ENCODE measurements around the gene PIAS4.

PIAS4 gene

DNA sequence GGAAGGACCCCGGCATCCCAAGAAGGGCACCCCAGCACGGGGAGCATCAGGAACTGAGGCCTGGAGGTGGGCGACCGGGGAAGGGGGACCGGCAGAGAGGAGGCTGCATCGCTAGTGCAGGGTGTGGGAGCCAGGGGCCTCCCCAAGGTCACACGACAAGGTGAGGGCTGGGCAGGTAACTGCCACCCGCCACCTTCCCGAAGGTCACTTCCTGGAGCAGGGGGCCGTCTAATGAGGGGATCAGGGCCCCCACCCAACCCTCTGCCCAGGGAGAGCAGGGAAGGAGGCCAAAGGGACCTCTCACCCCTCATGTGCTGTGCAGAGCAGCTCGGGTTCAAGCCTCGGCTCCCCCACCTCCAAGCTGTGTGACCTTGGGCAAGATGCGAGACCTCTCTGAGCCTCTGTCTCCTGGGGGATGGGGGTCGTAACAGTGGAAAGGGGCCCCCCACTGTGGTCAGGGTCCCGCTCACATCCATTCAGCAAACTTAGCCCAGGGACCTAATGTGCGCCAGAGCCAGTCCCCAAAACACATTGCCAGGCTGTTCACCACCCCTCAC is 53.2 kb downstream of the PIAS4 start:
- FAIRE-seq = no peak

- no peak for FAIRE-seq
Measured at GRCh38 chr19:4061178-4061682, 53.7 kb downstream of the PIAS4 start.

GRCh38 chr19:4061683-4062418 is 54.3 kb downstream of the PIAS4 start:
- FAIRE-seq = no peak

- no peak for FAIRE-seq
Measured at GRCh38 chr19:4062419-4063368, 55.2 kb downstream of the PIAS4 start.

DNA sequence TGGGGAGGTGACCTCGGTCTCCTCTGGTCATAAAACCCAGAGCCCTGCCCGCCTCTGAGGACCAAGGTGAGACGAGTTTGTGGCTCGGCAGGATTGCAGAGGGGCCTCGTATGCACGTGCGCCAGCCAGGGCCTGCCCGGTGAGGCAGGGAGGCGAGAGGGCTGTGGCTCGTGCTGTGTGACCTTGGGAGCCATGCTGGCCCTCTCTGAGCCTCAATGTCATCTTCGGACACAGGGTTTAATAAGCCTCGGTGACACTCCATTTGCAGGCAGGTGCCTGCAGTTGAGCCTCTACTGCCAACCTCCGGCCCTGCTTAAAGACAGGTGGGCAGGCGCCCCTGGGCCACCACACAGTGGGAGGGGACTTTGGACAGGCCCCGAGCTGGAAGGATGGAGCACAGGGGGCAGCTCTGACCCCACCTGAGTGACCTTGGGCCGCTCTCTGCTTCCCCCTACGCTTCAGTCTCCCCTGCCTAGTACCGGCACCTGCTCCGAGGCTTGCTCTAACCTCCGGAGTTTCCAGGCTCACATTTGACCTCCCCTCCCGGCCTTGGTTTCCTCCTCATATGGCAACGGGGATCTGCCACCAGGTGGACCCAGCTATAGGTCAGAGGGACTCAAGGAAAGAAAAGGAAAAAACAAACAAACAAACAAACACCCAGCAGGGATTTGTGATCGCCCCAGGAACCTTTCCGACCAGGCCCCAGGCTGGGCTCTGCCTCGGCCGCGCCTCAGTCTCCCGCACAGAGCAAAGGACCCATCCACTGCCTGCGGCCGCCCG is 56.0 kb downstream of the PIAS4 start:
- FAIRE-seq = no peak

DNA sequence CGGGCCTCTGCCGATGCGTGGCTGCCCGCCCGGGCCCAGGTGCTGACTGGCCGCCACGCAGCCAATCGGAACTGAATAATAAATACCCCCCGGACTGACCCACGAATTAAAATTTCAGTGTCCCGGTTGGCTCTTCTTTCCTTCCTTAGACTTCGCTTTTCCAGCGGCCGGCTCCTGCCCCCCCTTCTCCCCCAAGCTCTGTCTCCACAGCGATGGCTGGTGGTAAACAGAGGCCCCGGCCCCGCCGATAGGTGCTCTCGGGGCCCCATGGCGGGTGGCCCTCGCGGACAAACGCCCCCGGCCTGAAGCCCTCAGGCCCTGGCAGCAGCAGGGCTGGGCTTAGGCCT is 56.6 kb downstream of the PIAS4 start:
- FAIRE-seq = no peak

DNA sequence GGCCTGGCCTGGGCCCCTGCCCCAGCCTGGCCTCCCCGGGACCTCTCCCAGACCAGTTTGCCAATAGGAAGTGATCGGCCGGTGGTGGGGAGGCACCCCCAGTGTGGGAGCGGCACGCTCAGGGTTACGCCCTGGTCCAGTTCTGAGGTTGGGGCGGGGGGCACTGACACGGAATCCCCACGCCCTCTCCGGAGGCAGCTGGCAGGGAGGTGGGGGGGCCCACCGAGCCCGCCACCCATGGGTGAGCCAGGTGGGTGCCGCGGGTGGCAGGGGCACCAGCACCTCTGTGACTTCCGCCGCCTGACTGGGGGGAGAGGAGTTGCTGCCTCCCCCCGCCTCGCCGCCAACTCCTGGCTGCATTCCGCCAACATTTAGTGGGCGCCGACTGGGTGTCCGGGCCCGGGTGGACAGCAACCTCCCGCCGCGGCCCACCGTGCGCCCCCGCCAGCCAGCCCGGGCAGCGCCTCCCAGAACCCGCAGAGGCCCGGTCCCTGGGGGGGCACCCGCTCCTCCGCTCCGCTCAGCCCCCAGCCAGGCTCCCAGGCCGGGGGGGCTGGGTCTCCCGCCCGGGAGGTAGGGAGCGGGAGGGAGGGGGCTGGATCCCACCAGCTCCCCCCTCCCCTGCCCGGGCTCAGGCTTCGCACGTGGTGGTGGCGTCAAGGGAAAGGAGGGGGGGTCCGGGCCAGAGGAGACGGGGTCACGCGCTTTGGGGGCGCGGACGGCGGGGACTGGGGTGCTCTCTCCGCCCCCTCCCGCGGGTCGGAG is 57.1 kb downstream of the PIAS4 start:
- FAIRE-seq = no peak

GRCh38 chr19:4065430-4066175 is 58.1 kb downstream of the PIAS4 start:
- no peak for FAIRE-seq

DNA sequence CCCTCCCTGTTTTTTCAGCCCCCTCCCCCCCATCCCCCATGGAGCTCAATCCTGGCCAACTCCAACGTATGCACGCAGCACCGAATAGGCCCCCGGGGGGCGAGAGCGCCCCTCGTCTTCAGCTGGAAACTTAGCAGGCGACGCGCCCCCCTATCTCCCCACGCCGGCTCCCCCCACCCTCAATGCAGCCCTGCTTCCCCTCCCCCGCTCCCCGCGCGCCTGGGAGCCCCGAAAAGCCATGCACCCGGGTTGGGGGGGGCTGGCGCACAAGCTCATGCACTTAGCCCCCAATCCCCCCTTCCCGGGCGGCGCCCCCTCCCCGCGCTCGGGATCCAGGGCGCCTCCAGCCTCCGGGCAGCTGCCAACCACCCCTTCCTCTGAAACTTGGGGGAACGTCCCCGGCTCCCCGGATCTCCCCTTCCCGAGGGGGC is 58.7 kb downstream of the PIAS4 start:
- FAIRE-seq = no peak

- FAIRE-seq = no peak
Measured at GRCh38 chr19:4066682-4067395, 59.3 kb downstream of the PIAS4 start, which contains the start of gene ZBTB7A. Gene ZBTB7A (minus strand): TSS chr19:4066899. CDS start chr19:4055232, 11,667 bp downstream.

DNA sequence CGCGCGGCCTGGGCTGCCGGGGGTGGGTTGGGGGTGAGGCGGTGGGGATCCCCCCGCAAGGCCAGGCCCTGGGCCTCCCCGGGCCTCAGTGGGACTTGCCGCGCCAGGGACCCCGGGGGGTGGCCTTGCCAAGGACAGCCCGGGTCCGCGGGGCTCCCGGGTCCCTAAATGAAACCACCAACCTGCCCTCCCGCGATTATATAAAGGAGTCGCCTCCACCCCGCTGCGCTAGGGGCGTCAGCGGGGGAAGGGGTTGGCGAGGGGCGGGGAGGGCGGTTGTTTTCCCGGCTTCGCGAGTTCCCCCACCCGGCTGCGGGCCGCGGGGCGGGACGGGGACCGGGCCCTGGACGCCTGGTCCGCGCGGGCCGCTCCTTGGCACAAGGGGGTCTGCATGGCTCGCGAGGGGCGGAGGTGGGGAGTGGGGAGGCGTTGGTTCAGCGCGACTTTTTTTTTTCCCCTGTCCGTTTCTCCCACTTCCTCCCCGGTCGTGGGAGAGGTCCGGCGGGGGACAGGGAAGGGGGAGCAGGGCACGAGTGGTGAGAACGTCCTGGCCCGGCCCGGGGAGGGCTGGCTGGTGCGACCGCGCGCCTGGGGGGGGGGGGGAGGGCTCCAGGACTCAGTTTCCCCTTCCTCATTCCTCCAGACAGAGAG is 60.0 kb downstream of the PIAS4 start:
- no peak for FAIRE-seq

DNA sequence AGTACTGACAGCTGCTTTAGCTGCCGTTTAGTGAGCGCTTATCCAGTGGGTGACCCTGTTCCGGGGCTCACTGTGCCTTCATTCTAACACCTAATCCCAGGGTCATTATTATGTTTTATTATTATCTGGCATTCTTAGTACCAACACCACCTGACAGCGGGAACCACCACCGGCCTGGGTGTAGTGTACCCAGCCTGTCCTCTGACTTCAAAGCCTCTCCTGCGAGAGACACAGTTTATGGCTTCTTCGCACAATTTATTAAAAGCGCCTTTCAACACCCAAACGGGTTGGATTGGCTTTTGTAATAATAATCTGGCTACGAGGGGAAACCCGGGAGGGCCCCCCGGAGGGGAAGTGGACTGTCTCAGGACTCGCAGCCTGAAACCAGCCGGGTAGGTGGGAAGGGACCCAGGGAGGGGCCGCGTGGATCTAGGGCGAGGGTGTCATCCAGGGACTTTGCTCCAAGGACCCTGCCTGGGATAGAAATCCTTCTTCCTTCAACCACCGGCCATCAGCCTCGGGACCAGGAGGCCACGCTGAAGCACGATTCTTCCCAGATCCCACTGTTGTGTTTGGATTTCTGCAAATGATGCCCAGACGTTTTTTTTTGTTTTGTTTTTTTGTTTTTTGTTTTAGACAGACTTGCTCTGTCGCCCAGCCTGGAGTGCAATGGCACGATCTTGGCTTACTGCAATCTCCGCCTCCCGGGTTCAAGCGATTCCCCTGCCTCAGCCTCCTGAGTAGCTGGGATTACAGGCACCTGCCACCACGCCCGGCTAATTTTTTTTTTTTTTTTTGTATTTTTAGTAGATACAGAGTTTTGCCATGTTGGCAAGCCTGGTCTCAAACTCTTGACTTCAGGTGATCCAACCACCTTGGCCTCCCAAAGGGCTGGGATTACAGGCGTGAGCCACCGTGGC is 60.8 kb downstream of the PIAS4 start:
- FAIRE-seq = no peak

DNA sequence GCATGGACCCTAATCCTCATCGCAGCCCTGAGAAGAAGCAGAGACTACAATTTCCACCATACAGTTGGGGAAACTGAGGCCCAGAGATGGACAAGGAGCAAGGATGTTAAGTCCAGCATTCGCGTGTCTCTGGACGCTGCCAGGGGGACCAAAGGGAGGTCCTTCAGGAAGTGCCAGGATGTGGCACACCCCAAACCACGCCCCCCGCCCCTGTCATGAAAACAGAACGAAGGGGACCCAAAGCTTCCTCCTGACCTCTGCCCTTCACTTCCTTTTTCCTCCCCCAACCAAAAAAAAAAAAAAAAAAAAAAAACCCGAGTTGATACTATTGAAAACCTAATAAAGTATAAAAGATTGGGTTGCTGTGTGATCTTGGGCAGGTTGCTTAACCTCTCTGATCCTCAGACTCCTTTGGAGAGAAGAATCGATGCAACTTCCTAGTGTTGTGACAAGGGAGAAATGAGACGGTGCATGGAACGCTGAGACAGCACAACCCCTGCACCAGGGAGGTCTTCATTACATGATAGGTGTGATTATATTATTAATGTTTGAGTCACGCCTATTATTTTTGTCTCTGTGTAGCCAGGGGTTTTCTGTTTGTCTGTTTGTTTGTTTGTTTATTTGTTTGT is 61.9 kb downstream of the PIAS4 start:
- FAIRE-seq = no peak

DNA sequence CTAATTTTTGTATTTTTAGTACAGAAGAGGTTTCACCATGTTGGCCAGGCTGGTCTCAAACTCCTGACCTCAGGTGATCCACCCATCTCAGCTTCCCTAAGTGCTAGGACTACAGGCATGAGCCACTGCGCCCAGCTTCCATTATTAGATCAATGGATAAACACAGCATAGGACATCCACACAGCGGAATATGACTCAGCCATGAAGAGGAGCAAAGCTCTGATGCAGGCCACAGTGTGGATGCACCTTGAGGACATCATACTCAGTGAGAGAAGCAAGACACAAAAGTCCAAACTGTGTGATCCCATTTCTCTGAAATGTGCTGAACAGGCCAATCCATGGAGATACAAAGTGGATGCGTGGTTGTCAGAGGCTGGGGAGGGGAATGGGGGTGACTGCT is 64.1 kb downstream of the PIAS4 start:
- FAIRE-seq = no peak

DNA sequence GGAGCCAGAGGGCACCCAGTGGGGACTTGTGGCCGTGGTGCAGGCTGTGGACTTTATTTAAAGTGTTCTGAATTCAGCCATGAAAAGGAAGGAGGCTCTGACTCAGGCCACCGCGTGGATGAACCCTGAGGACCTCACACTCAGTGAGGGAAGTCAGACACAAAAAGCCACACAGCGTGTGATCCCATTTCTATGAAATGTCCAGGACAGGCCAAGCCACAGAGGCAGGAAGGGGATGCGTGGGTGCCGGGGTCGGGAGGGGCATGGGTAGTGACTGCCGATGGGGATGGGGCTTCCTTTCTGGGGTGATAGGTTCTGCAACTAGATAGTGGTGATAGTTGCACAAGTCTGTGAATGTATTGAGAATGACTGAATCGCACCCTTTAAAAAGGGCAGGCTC is 67.8 kb downstream of the PIAS4 start:
- FAIRE-seq = no peak

DNA sequence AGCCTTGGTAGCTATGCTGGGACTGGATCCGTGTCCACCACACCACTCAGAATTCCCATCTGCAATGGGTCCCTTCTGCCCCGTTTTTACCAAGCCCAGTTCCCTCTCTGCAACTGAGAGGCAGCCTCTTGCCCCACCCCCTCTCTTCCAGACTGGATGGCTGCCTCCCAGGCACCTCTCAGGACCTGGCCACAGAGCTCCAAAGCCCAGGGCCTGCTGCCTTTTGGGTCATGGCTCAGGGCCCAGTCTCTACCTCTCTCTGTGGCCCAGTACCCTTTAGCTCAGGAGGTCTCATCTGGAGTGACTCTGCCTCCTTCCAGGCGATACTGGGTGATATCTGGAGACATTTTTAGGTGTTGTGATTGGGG is 69.5 kb downstream of the PIAS4 start:
- FAIRE-seq = no peak

GRCh38 chr19:4077800-4078684 is 70.5 kb downstream of the PIAS4 start:
- FAIRE-seq = no peak
